GM21529 (cell line): Measurements from ENCODE around the gene TPX2.
A peak's percentile ranks its signal among the peaks of the same experiment; 100 is the strongest.

Experiments
- ATAC-seq: cut with Tn5 transposase; IDR thresholded peaks from one replicate; pipeline ENCODE4 v1.9.1; 2021; ENCODE audit not compliant: unreplicated experiment

TPX2 gene

GRCh38 chr20:31830406-31830981 lies 91.4 kb downstream of the TPX2 start:
- no peak for ATAC-seq

- ATAC-seq: no peak
Measured at GRCh38 chr20:31831211-31831610, 92.1 kb downstream of the TPX2 start.

GRCh38 chr20:31831771-31832306 lies 92.7 kb downstream of the TPX2 start:
- ATAC-seq: no peak

GRCh38 chr20:31833130-31833930 lies 94.2 kb downstream of the TPX2 start:
- ATAC-seq: no peak

GRCh38 chr20:31833931-31834521 lies 94.9 kb downstream of the TPX2 start:
- ATAC-seq: no peak

- no peak for ATAC-seq
Measured at GRCh38 chr20:31835554-31835953, 96.5 kb downstream of the TPX2 start.

GRCh38 chr20:31835977-31836852 lies 97.1 kb downstream of the TPX2 start:
- ATAC-seq: peak; percentile 59

GRCh38 chr20:31836853-31837608 lies 97.9 kb downstream of the TPX2 start:
- no peak for ATAC-seq

GRCh38 chr20:31837896-31838397 lies 98.9 kb downstream of the TPX2 start:
- ATAC-seq: no peak

GRCh38 chr20:31838646-31839292 lies 99.7 kb downstream of the TPX2 start:
- ATAC-seq: no peak

GRCh38 chr20:31839782-31840487 lies 100.8 kb downstream of the TPX2 start:
- no peak for ATAC-seq

- no peak for ATAC-seq
Measured at GRCh38 chr20:31840906-31841816, 102.1 kb downstream of the TPX2 start.

- no peak for ATAC-seq
Measured at GRCh38 chr20:31841928-31842327, 102.8 kb downstream of the TPX2 start.

GRCh38 chr20:31842471-31843157 lies 103.5 kb downstream of the TPX2 start:
- ATAC-seq: no peak

- ATAC-seq: no peak
Measured at GRCh38 chr20:31843288-31843687, 104.2 kb downstream of the TPX2 start.

GRCh38 chr20:31843881-31844280 lies 104.8 kb downstream of the TPX2 start:
- ATAC-seq: no peak

GRCh38 chr20:31844737-31845299 lies 105.7 kb downstream of the TPX2 start:
- no peak for ATAC-seq
